Testis (tissue), 3 donors: ENCODE results near the gene CRTAC1. TPM values are rescaled to one million over a fixed set of nuclear protein-coding genes. Genes with fewer than 3 reads are reported as not detected.

Experiments used
- DNase-seq: peaks from one replicate; pipeline ENCODE4 v3.0.0-alpha.2; 2019
- H3K27ac ChIP-seq, 2 donors: fragments of 200-600 bp; sonication (generic); one replicate each; pipeline ENCODE4 v1.5.1; 2019
- H3K27me3 ChIP-seq: fragments of 200-600 bp; sonication (generic); one replicate; pipeline ENCODE4 v1.5.1; 2019
- H3K36me3 ChIP-seq: fragments of 200-600 bp; sonication (generic); one replicate; pipeline ENCODE4 v1.5.1; 2017; ENCODE audit warnings: low read depth; ENCODE audit errors: missing control alignments
- H3K4me1 ChIP-seq: fragments of 200-600 bp; sonication (generic); one replicate; pipeline ENCODE4 v1.5.1; 2019
- H3K4me3 ChIP-seq, 2 donors: fragments of 200-600 bp; sonication (generic); one replicate each; pipeline ENCODE4 v1.5.1; 2017 to 2019
- H3K9me3 ChIP-seq: fragments of 200-600 bp; sonication (generic); one replicate; pipeline ENCODE4 v1.5.1; 2017
- CTCF ChIP-seq, 3 experiments: fragments of 450-650 bp in 2 of 3; fragments of 200-600 bp in 1 of 3; sonication (generic) in 1 of 3; IDR thresholded peaks; one replicate each; pipeline ENCODE4 v1.5.1; 2016 to 2019; ENCODE audit warnings: antibody characterized with exemption in 3 of 3, mild to moderate bottlenecking in 2 of 3, moderate library complexity in 1 of 3
- POLR2A ChIP-seq: fragments of 450-650 bp; IDR thresholded peaks from one replicate; pipeline ENCODE4 v1.6.1; 2017; ENCODE audit warnings: antibody characterized with exemption, mild to moderate bottlenecking, moderate library complexity
- WGBS, 2 donors: methylation state at CpG; one replicate each; pipeline ENCODE4 v1.1.5; 2018; 5-methylcytosine and 5-hydroxymethylcytosine counted together
- intact Hi-C: fragments of 100-400 bp; cut with DNase I; formaldehyde crosslinking; loops from one replicate; pipeline ENCODE4 v1.15.1; 2023; ENCODE audit warnings: low total_unique reads
- polyA plus RNA-seq: library from polyadenylated mRNA; stranded (reverse); fragments of 350-450 nt; fragmentation: Illumina TruSeq; extraction: RNeasy Lipid Tissue Mini Kit (QIAGEN cat#74804); gene quantifications from one replicate; pipeline ENCODE4 v1.2.3, GENCODE V29; 2014; ENCODE audit warnings: low read depth, low replicate concordance; ENCODE audit not compliant: insufficient read depth
- total RNA-seq, 2 donors: library from RNA; depleted of rRNA; stranded (reverse); fragments of >200 nt; gene quantifications; one replicate each; pipeline ENCODE4 v1.2.3, GENCODE V29; 2016

Gene CRTAC1
- total and polyA plus RNA-seq, 3 donors from 2014 or later, result 7.5 to 12.2 (median 11.5) TPM

GRCh38 chr10:98074315-98074911, 44.0 kb upstream of the CRTAC1 start:
- intact Hi-C loops, result no loop called here
- Histone ChIP-seq H3K9me3 (no peaks in the 10 kb centered on the region), H3K4me3 (no peak overlapping the region), H3K4me1 (no peaks in the 10 kb centered on the region), H3K27me3 (no peaks in the 10 kb centered on the region), H3K27ac (no peak overlapping the region), H3K36me3 (no peaks in the 10 kb centered on the region)
- DNase-seq, result no peak
- no peak for TF ChIP-seq CTCF (IDR thresholded peaks at IDR 0.05)
- no peak for TF ChIP-seq POLR2A
- 12 to 18% methylated on average over 2 of the region's 2 CpGs for WGBS, 2 donors

- no peak for TF ChIP-seq CTCF (IDR thresholded peaks at IDR 0.05)
- no peak for TF ChIP-seq POLR2A
- Histone ChIP-seq H3K4me1 (no peaks in the 10 kb centered on the region), H3K27ac (no peak overlapping the region), H3K9me3 (no peaks in the 10 kb centered on the region), H3K27me3 (no peaks in the 10 kb centered on the region), H3K4me3 (no peak overlapping the region), H3K36me3 (no peaks in the 10 kb centered on the region)
- intact Hi-C loops, result no loop called here
- WGBS, 2 donors, result 71 to 79% methylated on average over 5 of the region's 5 CpGs
- DNase-seq, result peak; percentile 28
Measured at GRCh38 chr10:98067165-98067564, 36.7 kb upstream of the CRTAC1 start.

GRCh38 chr10:98063740-98064027, 33.3 kb upstream of the CRTAC1 start:
- no peak for DNase-seq
- Histone ChIP-seq H3K4me1 (no peaks in the 10 kb centered on the region), H3K4me3 (no peak overlapping the region), H3K27ac (no peak overlapping the region), H3K27me3 (no peaks in the 10 kb centered on the region), H3K9me3 (no peaks in the 10 kb centered on the region), H3K36me3 (no peaks in the 10 kb centered on the region)
- TF ChIP-seq POLR2A (no peak), CTCF (IDR thresholded peaks at IDR 0.05) (no peak)
- intact Hi-C loops, result no loop called here

GRCh38 chr10:98062424-98062823, 32.0 kb upstream of the CRTAC1 start:
- H3K36me3 ChIP-seq, result no peaks in the 10 kb centered on the region
- H3K9me3 ChIP-seq, result no peaks in the 10 kb centered on the region
- intact Hi-C loops, result no loop called here
- 66 to 83% methylated on average over 6 of the region's 6 CpGs for WGBS, 2 donors
- no peaks in the 10 kb centered on the region for H3K27me3 ChIP-seq
- no peak for DNase-seq
- no peak for TF ChIP-seq POLR2A
- no peak for TF ChIP-seq CTCF (IDR thresholded peaks at IDR 0.05)
- H3K4me1 ChIP-seq, result no peaks in the 10 kb centered on the region
- no peak overlapping the region for H3K4me3 ChIP-seq
- no peak overlapping the region for H3K27ac ChIP-seq

- WGBS, 2 donors, result 79 to 86% methylated on average over 10 of the region's 10 CpGs
- Histone ChIP-seq H3K27me3 (no peaks in the 10 kb centered on the region), H3K4me3 (no peak overlapping the region), H3K36me3 (no peaks in the 10 kb centered on the region), H3K4me1 (no peaks in the 10 kb centered on the region), H3K9me3 (no peaks in the 10 kb centered on the region), H3K27ac (no peak overlapping the region)
- TF ChIP-seq CTCF (IDR thresholded peaks at IDR 0.05) (no peak), POLR2A (no peak)
- intact Hi-C loops, result no loop called here
- DNase-seq, result no peak
Measured at GRCh38 chr10:98060079-98060478, 29.7 kb upstream of the CRTAC1 start.
